ENCODE data around the gene TNFRSF19.

TNFRSF19 gene

GRCh38 chr13:23678795-23679194, 108.6 kb downstream of the TNFRSF19 start:
- no peak for TF ChIP-seq CTCF (IDR thresholded peaks at IDR 0.05; ENCODE audit: low read depth, low read length)
- no peak overlapping the region for H3K4me3 ChIP-seq (ENCODE audit: low read depth, low read length)

GRCh38 chr13:23679220-23679619, 109.0 kb downstream of the TNFRSF19 start:
- H3K4me3 ChIP-seq (ENCODE audit: low read depth, low read length), result no peak overlapping the region
- TF ChIP-seq CTCF (IDR thresholded peaks at IDR 0.05; ENCODE audit: low read depth, low read length), result no peak

GRCh38 chr13:23680845-23681669, 110.8 kb downstream of the TNFRSF19 start:
- H3K4me3 ChIP-seq (ENCODE audit: low read depth, low read length), result no peak overlapping the region
- no peak for TF ChIP-seq CTCF (IDR thresholded peaks at IDR 0.05; ENCODE audit: low read depth, low read length)

- no peak for TF ChIP-seq CTCF (IDR thresholded peaks at IDR 0.05; ENCODE audit: low read depth, low read length)
- no peak overlapping the region for H3K4me3 ChIP-seq (ENCODE audit: low read depth, low read length)
Observed at GRCh38 chr13:23683084-23683483, 112.9 kb downstream of the TNFRSF19 start.

- TF ChIP-seq CTCF (IDR thresholded peaks at IDR 0.05; ENCODE audit: low read depth, low read length), result no peak
- no peak overlapping the region for H3K4me3 ChIP-seq (ENCODE audit: low read depth, low read length)
Observed at GRCh38 chr13:23684647-23685046, 114.4 kb downstream of the TNFRSF19 start.

- TF ChIP-seq CTCF (IDR thresholded peaks at IDR 0.05; ENCODE audit: low read depth, low read length), result no peak
- H3K4me3 ChIP-seq (ENCODE audit: low read depth, low read length), result no peak overlapping the region
Observed at GRCh38 chr13:23685416-23685815, 115.2 kb downstream of the TNFRSF19 start.

- H3K4me3 ChIP-seq (ENCODE audit: low read depth, low read length), result no peak overlapping the region
- TF ChIP-seq CTCF (IDR thresholded peaks at IDR 0.05; ENCODE audit: low read depth, low read length), result no peak
Observed at GRCh38 chr13:23686948-23687347, 116.7 kb downstream of the TNFRSF19 start.

Measured in WI38 (cell line).